Measurements from ENCODE around the gene HES4.

Gene HES4

DNA sequence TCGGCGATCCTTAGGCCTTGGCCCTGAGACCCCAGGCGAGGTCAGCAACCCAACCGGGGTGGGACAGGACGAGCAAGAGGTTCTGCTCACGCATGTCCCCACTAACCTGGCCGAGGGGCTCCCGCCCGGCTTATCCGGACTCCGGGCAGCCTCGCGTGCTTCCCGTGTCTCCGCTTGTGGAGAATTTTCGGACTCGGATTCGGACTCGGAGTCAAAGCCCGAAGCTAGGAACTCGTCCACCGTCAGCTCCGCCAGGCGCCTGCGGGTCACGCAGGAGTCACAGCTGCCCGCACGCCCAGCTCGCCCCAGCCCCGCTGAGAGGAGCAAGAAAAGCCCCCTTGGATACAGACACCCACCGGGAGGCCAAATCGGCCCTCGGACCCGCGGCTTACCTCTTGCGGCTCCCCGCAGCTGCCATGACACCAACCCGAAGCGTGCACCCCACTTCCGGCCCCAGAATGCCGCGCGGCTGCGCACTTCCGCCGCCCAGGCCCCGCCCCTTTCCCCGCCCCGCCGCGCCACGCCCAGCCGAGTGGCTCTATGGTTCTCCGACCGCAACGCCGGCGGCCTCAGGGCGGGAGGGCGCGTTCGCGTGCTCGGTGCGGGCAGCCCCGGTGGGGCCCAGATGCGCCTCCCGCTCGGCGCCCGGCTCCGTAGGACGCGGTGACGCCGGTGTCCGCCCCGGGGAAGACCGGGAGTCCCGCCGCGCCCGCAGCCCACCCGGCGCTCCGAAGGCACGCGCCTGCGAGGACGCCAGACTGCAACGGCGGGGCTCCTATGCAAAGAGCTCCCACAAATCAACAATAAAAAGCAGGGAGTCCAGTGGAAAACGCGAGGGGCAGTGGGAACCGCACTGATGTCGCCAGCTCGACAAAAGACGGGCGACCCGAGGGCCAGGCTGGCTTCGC is 40.8 kb downstream of the HES4 start, which contains the start of gene NOC2L:
Gene NOC2L (minus strand): TSS at position 434 of the 908 bp plus-strand sequence. CDS start 16 bp downstream, at position 418.
- Histone ChIP-seq H3K9ac (ENCODE audit: low read depth in 1 of 2, low read length in 2 of 2) (peak within 1 kb of the TSS; percentile 74 to 86), H3K36me3 (ENCODE audit: control insufficient read depth in 2 of 2, insufficient read depth in 2 of 2, low read length in 2 of 2) (peaks cover 20 to 23% of the 10 kb centered on the region in 2 donors), H3K27me3 (ENCODE audit: control insufficient read depth in 2 of 2, insufficient read depth in 2 of 2, low read length in 2 of 2) (no peaks in the 10 kb centered on the region), H3K27ac (ENCODE audit: low read depth in 2 of 2, low read length in 2 of 2) (peak within 1 kb of the TSS in 1 of 2 donors; percentile 43), H3K4me1 (ENCODE audit: control insufficient read depth in 2 of 2, insufficient read depth in 2 of 2, low read length in 2 of 2) (peaks cover 14 to 20% of the 10 kb centered on the region in 2 donors), H3K4me3 (ENCODE audit: low read length in 2 of 2) (peak within 1 kb of the TSS; percentile 90 to 99), H3K9me3 (ENCODE audit: control insufficient read depth in 2 of 2, low read length in 2 of 2) (no peaks in the 10 kb centered on the region)

DNA sequence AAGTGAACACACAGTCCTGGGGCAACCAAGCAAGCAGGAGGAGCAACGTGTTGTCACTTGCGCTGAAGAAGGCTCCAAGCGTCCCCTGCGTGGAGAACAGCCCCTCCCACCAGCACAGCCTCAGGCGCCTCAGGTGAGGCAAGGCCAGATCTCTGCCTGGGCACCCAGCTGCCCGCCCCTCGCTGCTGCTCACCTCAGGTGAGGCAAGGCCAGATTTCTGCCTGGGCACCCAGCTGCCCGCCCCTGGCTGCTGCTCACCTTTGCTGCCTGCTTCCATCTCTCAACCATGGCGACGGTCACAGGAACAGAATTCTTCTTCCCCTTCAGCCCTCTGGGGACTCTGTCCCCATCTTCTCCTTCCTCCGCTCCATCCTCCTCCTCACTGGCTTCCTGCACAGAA is 43.3 kb downstream of the HES4 start:
- Histone ChIP-seq H3K36me3 (ENCODE audit: control insufficient read depth in 2 of 2, insufficient read depth in 2 of 2, low read length in 2 of 2) (peaks cover 38 to 46% of the 10 kb centered on the region in 2 donors), H3K27ac (ENCODE audit: low read depth in 2 of 2, low read length in 2 of 2) (no peak overlapping the region), H3K4me3 (ENCODE audit: low read length in 2 of 2) (no peak overlapping the region), H3K9me3 (ENCODE audit: control insufficient read depth in 2 of 2, low read length in 2 of 2) (no peaks in the 10 kb centered on the region), H3K27me3 (ENCODE audit: control insufficient read depth in 2 of 2, insufficient read depth in 2 of 2, low read length in 2 of 2) (no peaks in the 10 kb centered on the region), H3K4me1 (ENCODE audit: control insufficient read depth in 2 of 2, insufficient read depth in 2 of 2, low read length in 2 of 2) (peaks cover 14 to 20% of the 10 kb centered on the region in 2 donors), H3K9ac (ENCODE audit: low read depth in 1 of 2, low read length in 2 of 2) (no peak overlapping the region)

- H3K9ac ChIP-seq (ENCODE audit: low read depth in 1 of 2, low read length in 2 of 2): no peak overlapping the region
- H3K4me3 ChIP-seq (ENCODE audit: low read length in 2 of 2): no peak overlapping the region
- H3K27me3 ChIP-seq (ENCODE audit: control insufficient read depth in 2 of 2, insufficient read depth in 2 of 2, low read length in 2 of 2): no peaks in the 10 kb centered on the region
- H3K4me1 ChIP-seq (ENCODE audit: control insufficient read depth in 2 of 2, insufficient read depth in 2 of 2, low read length in 2 of 2): peaks cover 14 to 15% of the 10 kb centered on the region in 2 donors
- no peaks in the 10 kb centered on the region for H3K9me3 ChIP-seq (ENCODE audit: control insufficient read depth in 2 of 2, low read length in 2 of 2)
- peaks cover 46 to 53% of the 10 kb centered on the region in 2 donors for H3K36me3 ChIP-seq (ENCODE audit: control insufficient read depth in 2 of 2, insufficient read depth in 2 of 2, low read length in 2 of 2)
- H3K27ac ChIP-seq (ENCODE audit: low read depth in 2 of 2, low read length in 2 of 2): no peak overlapping the region
Measured at GRCh38 chr1:955474-955873, 44.4 kb downstream of the HES4 start.

GRCh38 chr1:954927-955326 is 45.0 kb downstream of the HES4 start:
- H3K36me3 ChIP-seq (ENCODE audit: control insufficient read depth in 2 of 2, insufficient read depth in 2 of 2, low read length in 2 of 2): peaks cover 52 to 58% of the 10 kb centered on the region in 2 donors
- no peak overlapping the region for H3K4me3 ChIP-seq (ENCODE audit: low read length in 2 of 2)
- no peaks in the 10 kb centered on the region for H3K27me3 ChIP-seq (ENCODE audit: control insufficient read depth in 2 of 2, insufficient read depth in 2 of 2, low read length in 2 of 2)
- no peak overlapping the region for H3K27ac ChIP-seq (ENCODE audit: low read depth in 2 of 2, low read length in 2 of 2)
- no peak overlapping the region for H3K9ac ChIP-seq (ENCODE audit: low read depth in 1 of 2, low read length in 2 of 2)
- H3K9me3 ChIP-seq (ENCODE audit: control insufficient read depth in 2 of 2, low read length in 2 of 2): no peaks in the 10 kb centered on the region
- peaks cover 14 to 15% of the 10 kb centered on the region in 2 donors for H3K4me1 ChIP-seq (ENCODE audit: control insufficient read depth in 2 of 2, insufficient read depth in 2 of 2, low read length in 2 of 2)

- H3K4me3 ChIP-seq (ENCODE audit: low read length in 2 of 2): no peak overlapping the region
- peaks cover 63 to 70% of the 10 kb centered on the region in 2 donors for H3K36me3 ChIP-seq (ENCODE audit: control insufficient read depth in 2 of 2, insufficient read depth in 2 of 2, low read length in 2 of 2)
- H3K27me3 ChIP-seq (ENCODE audit: control insufficient read depth in 2 of 2, insufficient read depth in 2 of 2, low read length in 2 of 2): no peaks in the 10 kb centered on the region
- H3K4me1 ChIP-seq (ENCODE audit: control insufficient read depth in 2 of 2, insufficient read depth in 2 of 2, low read length in 2 of 2): peaks cover 11 to 12% of the 10 kb centered on the region in 2 donors
- no peak overlapping the region for H3K9ac ChIP-seq (ENCODE audit: low read depth in 1 of 2, low read length in 2 of 2)
- no peak overlapping the region for H3K27ac ChIP-seq (ENCODE audit: low read depth in 2 of 2, low read length in 2 of 2)
- H3K9me3 ChIP-seq (ENCODE audit: control insufficient read depth in 2 of 2, low read length in 2 of 2): no peaks in the 10 kb centered on the region
Measured at GRCh38 chr1:953524-954320, 46.2 kb downstream of the HES4 start.

GRCh38 chr1:952603-953002 is 47.3 kb downstream of the HES4 start:
- H3K4me3 ChIP-seq (ENCODE audit: low read length in 2 of 2): no peak overlapping the region
- H3K9me3 ChIP-seq (ENCODE audit: control insufficient read depth in 2 of 2, low read length in 2 of 2): no peaks in the 10 kb centered on the region
- H3K36me3 ChIP-seq (ENCODE audit: control insufficient read depth in 2 of 2, insufficient read depth in 2 of 2, low read length in 2 of 2): peaks cover 71 to 80% of the 10 kb centered on the region in 2 donors
- H3K9ac ChIP-seq (ENCODE audit: low read depth in 1 of 2, low read length in 2 of 2): no peak overlapping the region
- peaks cover 2% of the 10 kb centered on the region in 2 donors for H3K4me1 ChIP-seq (ENCODE audit: control insufficient read depth in 2 of 2, insufficient read depth in 2 of 2, low read length in 2 of 2)
- no peaks in the 10 kb centered on the region for H3K27me3 ChIP-seq (ENCODE audit: control insufficient read depth in 2 of 2, insufficient read depth in 2 of 2, low read length in 2 of 2)
- H3K27ac ChIP-seq (ENCODE audit: low read depth in 2 of 2, low read length in 2 of 2): no peak overlapping the region

DNA sequence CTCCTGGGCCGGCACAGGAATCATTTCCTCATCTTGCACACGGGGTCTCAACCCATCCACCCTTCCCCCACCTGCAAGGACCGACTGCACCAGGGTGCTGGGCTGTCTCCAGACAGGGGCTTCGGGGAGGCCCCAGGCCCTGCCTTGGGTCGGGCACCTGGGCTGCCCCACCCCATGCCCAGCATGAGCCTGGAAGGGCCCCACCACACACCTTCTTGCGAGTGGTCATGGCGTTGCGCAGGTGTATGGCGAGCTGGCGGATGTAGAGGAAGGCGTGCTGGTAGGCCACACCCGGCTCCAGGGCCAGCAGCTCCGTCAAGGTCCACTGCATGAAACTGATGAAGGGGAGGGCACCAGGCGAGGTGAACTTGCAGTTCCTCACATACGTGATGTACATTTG is 47.7 kb downstream of the HES4 start:
- Histone ChIP-seq H3K9ac (ENCODE audit: low read depth in 1 of 2, low read length in 2 of 2) (no peak overlapping the region), H3K27ac (ENCODE audit: low read depth in 2 of 2, low read length in 2 of 2) (no peak overlapping the region), H3K27me3 (ENCODE audit: control insufficient read depth in 2 of 2, insufficient read depth in 2 of 2, low read length in 2 of 2) (no peaks in the 10 kb centered on the region), H3K9me3 (ENCODE audit: control insufficient read depth in 2 of 2, low read length in 2 of 2) (no peaks in the 10 kb centered on the region), H3K4me1 (ENCODE audit: control insufficient read depth in 2 of 2, insufficient read depth in 2 of 2, low read length in 2 of 2) (no peaks in the 10 kb centered on the region), H3K4me3 (ENCODE audit: low read length in 2 of 2) (no peak overlapping the region), H3K36me3 (ENCODE audit: control insufficient read depth in 2 of 2, insufficient read depth in 2 of 2, low read length in 2 of 2) (peaks cover 74 to 83% of the 10 kb centered on the region in 2 donors)

DNA sequence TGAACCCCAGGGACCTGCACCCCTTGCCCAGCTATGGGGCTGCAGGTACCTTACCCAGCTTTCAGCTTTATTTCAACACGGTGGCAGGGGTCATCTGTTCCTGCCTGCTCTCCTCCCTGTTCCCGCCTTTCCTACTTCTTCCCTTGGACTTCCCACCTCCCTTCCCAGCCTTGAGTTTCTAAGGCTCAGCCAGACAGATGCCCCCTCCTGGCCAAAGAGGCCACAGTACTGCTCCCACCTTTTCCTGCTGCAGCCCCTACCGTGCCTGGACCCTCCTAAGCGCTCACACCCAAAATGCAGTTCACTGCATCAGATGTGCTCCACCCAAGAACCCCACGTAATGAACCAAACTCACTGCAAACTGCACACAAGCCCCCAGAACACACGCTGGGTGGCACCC is 48.5 kb downstream of the HES4 start:
- Histone ChIP-seq H3K36me3 (ENCODE audit: control insufficient read depth in 2 of 2, insufficient read depth in 2 of 2, low read length in 2 of 2) (peaks cover 73 to 83% of the 10 kb centered on the region in 2 donors), H3K27ac (ENCODE audit: low read depth in 2 of 2, low read length in 2 of 2) (no peak overlapping the region), H3K4me1 (ENCODE audit: control insufficient read depth in 2 of 2, insufficient read depth in 2 of 2, low read length in 2 of 2) (no peaks in the 10 kb centered on the region), H3K4me3 (ENCODE audit: low read length in 2 of 2) (no peak overlapping the region), H3K27me3 (ENCODE audit: control insufficient read depth in 2 of 2, insufficient read depth in 2 of 2, low read length in 2 of 2) (no peaks in the 10 kb centered on the region), H3K9ac (ENCODE audit: low read depth in 1 of 2, low read length in 2 of 2) (no peak overlapping the region), H3K9me3 (ENCODE audit: control insufficient read depth in 2 of 2, low read length in 2 of 2) (no peaks in the 10 kb centered on the region)

DNA sequence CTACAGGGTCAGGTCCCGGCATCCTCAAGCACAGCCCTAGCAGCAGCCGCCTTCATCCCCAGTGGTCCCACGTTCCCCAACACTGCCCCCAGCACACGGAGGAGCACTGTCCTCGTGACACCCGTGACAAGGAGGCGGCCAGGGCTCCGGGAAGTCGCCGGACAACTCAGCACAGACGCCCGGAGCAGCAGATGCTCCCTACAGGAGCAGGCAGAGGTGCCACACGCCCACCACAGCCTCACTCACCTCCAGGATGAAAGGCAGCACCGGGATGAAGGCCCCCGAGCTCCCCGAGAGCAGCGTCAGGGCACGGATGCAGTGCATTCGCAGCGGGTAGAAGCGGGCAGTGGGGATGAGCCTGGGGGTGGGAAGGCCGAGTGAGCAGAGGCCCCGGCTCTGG is 49.0 kb downstream of the HES4 start:
- Histone ChIP-seq H3K9ac (ENCODE audit: low read depth in 1 of 2, low read length in 2 of 2) (no peak overlapping the region), H3K4me3 (ENCODE audit: low read length in 2 of 2) (no peak overlapping the region), H3K4me1 (ENCODE audit: control insufficient read depth in 2 of 2, insufficient read depth in 2 of 2, low read length in 2 of 2) (no peaks in the 10 kb centered on the region), H3K36me3 (ENCODE audit: control insufficient read depth in 2 of 2, insufficient read depth in 2 of 2, low read length in 2 of 2) (peaks cover 69 to 82% of the 10 kb centered on the region in 2 donors), H3K27me3 (ENCODE audit: control insufficient read depth in 2 of 2, insufficient read depth in 2 of 2, low read length in 2 of 2) (no peaks in the 10 kb centered on the region), H3K9me3 (ENCODE audit: control insufficient read depth in 2 of 2, low read length in 2 of 2) (no peaks in the 10 kb centered on the region), H3K27ac (ENCODE audit: low read depth in 2 of 2, low read length in 2 of 2) (no peak overlapping the region)

DNA sequence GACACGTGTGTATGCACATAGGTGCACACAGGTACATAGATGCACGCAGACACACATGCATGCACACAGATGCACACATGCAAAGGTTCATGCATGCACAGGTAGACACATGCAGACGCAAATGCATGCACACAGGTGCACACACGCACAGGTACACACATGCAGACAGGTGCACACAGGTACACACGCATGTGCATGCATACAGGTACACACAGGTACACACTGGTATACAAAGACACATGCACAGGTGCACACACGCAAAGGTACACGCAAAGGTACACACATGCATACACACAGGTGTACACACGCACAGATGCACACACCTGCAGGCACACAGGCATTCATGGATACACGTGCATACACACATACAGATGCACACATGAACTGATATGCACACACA is 49.6 kb downstream of the HES4 start:
- Histone ChIP-seq H3K27ac (ENCODE audit: low read depth in 2 of 2, low read length in 2 of 2) (no peak overlapping the region), H3K9ac (ENCODE audit: low read depth in 1 of 2, low read length in 2 of 2) (no peak overlapping the region), H3K4me3 (ENCODE audit: low read length in 2 of 2) (no peak overlapping the region), H3K9me3 (ENCODE audit: control insufficient read depth in 2 of 2, low read length in 2 of 2) (no peaks in the 10 kb centered on the region), H3K27me3 (ENCODE audit: control insufficient read depth in 2 of 2, insufficient read depth in 2 of 2, low read length in 2 of 2) (no peaks in the 10 kb centered on the region), H3K4me1 (ENCODE audit: control insufficient read depth in 2 of 2, insufficient read depth in 2 of 2, low read length in 2 of 2) (no peaks in the 10 kb centered on the region), H3K36me3 (ENCODE audit: control insufficient read depth in 2 of 2, insufficient read depth in 2 of 2, low read length in 2 of 2) (peaks cover 69 to 82% of the 10 kb centered on the region in 2 donors)
